Measurements from ENCODE around the gene AHCYL2.

Gene AHCYL2

GRCh38 chr7:129224251-129225205 is at the start of gene AHCYL2:
Gene AHCYL2 (plus strand): TSS chr7:129225030.
- peak within 1 kb of the TSS; percentile 87 for H3K27ac ChIP-seq
- peak; percentile 88 for DNase-seq (ENCODE audit: low read depth, low spot score)

- no peak for DNase-seq (ENCODE audit: low read depth, low spot score)
- H3K27ac ChIP-seq = no peak overlapping the region
These were observed 47.7 kb upstream of the AHCYL2 start for GRCh38 chr7:129176916-129177710.

- DNase-seq (ENCODE audit: low read depth, low spot score) = peak; percentile 74
- H3K27ac ChIP-seq = no peak overlapping the region
These were observed 39.7 kb upstream of the AHCYL2 start for GRCh38 chr7:129184981-129185670.

GRCh38 chr7:129186749-129187260 is 38.0 kb upstream of the AHCYL2 start:
- no peak for DNase-seq (ENCODE audit: low read depth, low spot score)
- no peak overlapping the region for H3K27ac ChIP-seq

GRCh38 chr7:129187681-129188371 is 37.0 kb upstream of the AHCYL2 start:
- H3K27ac ChIP-seq = no peak overlapping the region
- no peak for DNase-seq (ENCODE audit: low read depth, low spot score)

GRCh38 chr7:129188372-129188891 is 36.4 kb upstream of the AHCYL2 start, which contains the start of gene SMO:
Gene SMO (plus strand): TSS chr7:129188633. CDS start chr7:129189152, 519 bp downstream.
- DNase-seq (ENCODE audit: low read depth, low spot score) = no peak
- H3K27ac ChIP-seq = no peak within 1 kb of the TSS

GRCh38 chr7:129188892-129189660 is 35.8 kb upstream of the AHCYL2 start:
- no peak overlapping the region for H3K27ac ChIP-seq
- no peak for DNase-seq (ENCODE audit: low read depth, low spot score)

GRCh38 chr7:129189661-129190310 is 35.0 kb upstream of the AHCYL2 start:
- no peak overlapping the region for H3K27ac ChIP-seq
- DNase-seq (ENCODE audit: low read depth, low spot score) = no peak

GRCh38 chr7:129191272-129191671 is 33.6 kb upstream of the AHCYL2 start:
- H3K27ac ChIP-seq = no peak overlapping the region
- no peak for DNase-seq (ENCODE audit: low read depth, low spot score)

- DNase-seq (ENCODE audit: low read depth, low spot score) = no peak
These were observed 30.9 kb upstream of the AHCYL2 start for GRCh38 chr7:129193892-129194291.

GRCh38 chr7:129197771-129198170 is 27.1 kb upstream of the AHCYL2 start:
- H3K27ac ChIP-seq = no peak overlapping the region
- DNase-seq (ENCODE audit: low read depth, low spot score) = no peak

More at GRCh38 chr7:129193892-129194291, 30.9 kb upstream of the AHCYL2 start:
- H3K27ac ChIP-seq = no peak overlapping the region

GRCh38 chr7:129199406-129199805 is 25.4 kb upstream of the AHCYL2 start:
- no peak for DNase-seq (ENCODE audit: low read depth, low spot score)
- H3K27ac ChIP-seq = no peak overlapping the region

- H3K27ac ChIP-seq = no peak overlapping the region
- no peak for DNase-seq (ENCODE audit: low read depth, low spot score)
These were observed 22.6 kb upstream of the AHCYL2 start for GRCh38 chr7:129202058-129202777.

- no peak overlapping the region for H3K27ac ChIP-seq
These were observed 21.6 kb upstream of the AHCYL2 start for GRCh38 chr7:129203050-129203741.

GRCh38 chr7:129205126-129205818 is 19.6 kb upstream of the AHCYL2 start:
- DNase-seq (ENCODE audit: low read depth, low spot score) = no peak
- no peak overlapping the region for H3K27ac ChIP-seq

More at GRCh38 chr7:129203050-129203741, 21.6 kb upstream of the AHCYL2 start:
- DNase-seq (ENCODE audit: low read depth, low spot score) = no peak
